Motor neuron (in vitro differentiated cells): Measurements from ENCODE around the gene CCDC17. TPM values are rescaled to one million over a fixed set of nuclear protein-coding genes. Genes with fewer than 3 reads are reported as not detected.
A peak's percentile ranks its signal among the peaks of the same experiment; 100 is the strongest.

Experiments used
- ATAC-seq, 8 experiments: fragments of 200-7000 bp; cut with Tn5 transposase; replicated peaks in 6 of 8; 2 replicates each; pipeline ENCODE4 v1.8.0; 2021; ENCODE audit warnings: mild to moderate bottlenecking in 8 of 8, moderate library complexity in 8 of 8
- H3K27ac ChIP-seq, 2 donors: fragments of 250-450 bp; sonication (Bioruptor Pico); 2 replicates each; pipeline ENCODE4 v1.9.0; 2021; ENCODE audit warnings: antibody characterized with exemption in 2 of 2, mild to moderate bottlenecking in 2 of 2, moderate library complexity in 1 of 2
- H3K4me1 ChIP-seq, 2 donors: fragments of 250-450 bp; sonication (Bioruptor Pico); replicated peaks in 1 of 2; 2 replicates each; pipeline ENCODE4 v1.6.1; 2021; ENCODE audit warnings: antibody characterized with exemption in 2 of 2, mild to moderate bottlenecking in 2 of 2, moderate library complexity in 1 of 2
- H3K4me3 ChIP-seq, 5 donors: fragments of 250-450 bp; sonication (Bioruptor Pico); 2 replicates each; pipeline ENCODE4 v1.9.0; 2021; ENCODE audit warnings: antibody characterized with exemption in 5 of 5, mild to moderate bottlenecking in 5 of 5, moderate library complexity in 4 of 5
- whole genome bisulfite sequencing, 10 experiments: fragments of 450-650 bp; shearing (Covaris generic); methylation state at CpG; one replicate each; pipeline ENCODE4 v1.0.0; 2022; 5-methylcytosine and 5-hydroxymethylcytosine counted together
- in situ Hi-C, 9 experiments: fragments of 400-800 bp; cut with MboI; loops; one replicate each; pipeline ENCODE4 v1.15.0; 2021; ENCODE audit warnings: low sequenced_read_pairs in 9 of 9, low pct_unique_long_range_greater_than_20kb in 2 of 9; ENCODE audit not compliant: unreplicated experiment in 9 of 9
- total RNA-seq, 8 experiments: library from RNA; unstranded; fragments of 300-600 nt; gene quantifications; 2 replicates each; pipeline versions ENCODE4 v1.2.3 to v1.2.4, GENCODE V29; 2022

Gene CCDC17
- total RNA-seq: 1 to 10 TPM in 5 of 8 experiments, under 1 TPM in 3; 0.15 to 4.8 (median 1.2) TPM

GRCh38 chr1:45623972-45624371 is at the start of gene CCDC17:
Gene CCDC17 (minus strand): TSS chr1:45624054. CDS start chr1:45623909, 145 bp downstream.
- 21 to 88% (median 50%) methylated on average over 1 to 4 of the region's 4 CpGs; no CpG with 5 or more reads in 4 of the 10 experiments for WGBS, 10 experiments
- in situ Hi-C loops: no loop called here
- Histone ChIP-seq H3K4me1 (no peaks in the 10 kb centered on the region), H3K4me3 (no peak within 1 kb of the TSS), H3K27ac (peak within 1 kb of the TSS in 1 of 2 donors; percentile 48)
- ATAC-seq: peak in 3 of 8 experiments; percentile 5 to 91 (median 85)

DNA sequence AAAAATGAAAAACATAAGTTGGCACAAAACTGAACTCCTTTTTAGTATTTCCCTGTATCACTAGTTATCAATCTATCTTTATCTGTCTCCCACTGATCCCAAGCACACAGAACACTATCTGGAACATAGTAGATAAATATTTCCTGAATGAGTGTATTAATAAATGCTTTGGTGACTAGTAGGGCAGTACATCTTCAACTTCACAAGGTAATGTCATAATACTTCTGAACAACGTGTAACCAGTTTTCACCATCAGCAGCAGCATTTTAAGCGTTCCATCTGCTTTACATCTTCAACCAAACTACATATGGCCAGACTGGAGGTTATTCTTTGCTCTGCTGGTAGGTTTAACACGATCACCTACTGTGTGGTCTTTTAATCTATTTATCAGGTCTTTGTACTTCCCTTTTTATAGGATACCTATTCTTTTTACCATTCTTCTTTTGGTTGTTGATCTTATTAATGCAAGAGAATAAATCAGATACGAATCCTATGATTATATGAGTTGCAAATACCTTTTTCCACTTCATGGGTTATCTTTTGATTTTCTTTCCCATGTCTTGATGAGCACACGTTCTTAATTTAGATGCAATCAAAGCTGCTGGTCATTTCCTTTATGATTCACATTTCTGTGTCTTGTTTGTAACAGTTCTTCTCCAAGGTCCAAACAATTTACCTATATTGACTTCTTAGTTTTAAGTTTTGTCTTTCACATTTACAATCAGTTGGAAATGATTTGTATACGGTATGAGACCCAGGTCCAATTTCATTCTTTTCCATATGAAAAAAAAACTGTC is 46.2 kb upstream of the CCDC17 start:
- no peak overlapping the region for H3K4me3 ChIP-seq
- in situ Hi-C loops: no loop called here
- ATAC-seq: no peak
- no peak overlapping the region for H3K27ac ChIP-seq
- WGBS, 10 experiments: 52 to 97% (median 89%) methylated on average over 5 to 6 of the region's 6 CpGs
- no peaks in the 10 kb centered on the region for H3K4me1 ChIP-seq

DNA sequence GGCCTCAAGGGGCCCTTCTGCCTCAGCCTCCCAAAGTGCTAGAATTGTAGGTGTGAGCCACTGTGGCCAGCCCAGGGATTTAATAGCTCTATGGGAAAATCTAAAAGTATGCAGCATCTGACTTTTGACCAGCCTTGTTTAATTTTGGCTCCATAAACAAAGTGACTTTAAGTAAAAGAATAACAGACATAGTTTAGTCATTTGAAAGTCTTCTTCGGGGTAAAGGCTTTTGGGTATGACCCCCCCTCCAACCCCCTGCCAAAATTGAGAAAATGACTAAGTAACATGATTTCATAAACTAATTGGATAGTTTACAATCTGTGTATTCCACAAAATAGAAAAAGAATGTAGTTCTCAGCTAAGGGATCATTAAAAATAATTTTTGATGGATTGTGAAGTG is 45.5 kb upstream of the CCDC17 start:
- WGBS, 10 experiments: 0 to 100% (median 100%) methylated on average over 1 of the region's 1 CpG; no CpG with 5 or more reads in 1 of the 10 experiments

DNA sequence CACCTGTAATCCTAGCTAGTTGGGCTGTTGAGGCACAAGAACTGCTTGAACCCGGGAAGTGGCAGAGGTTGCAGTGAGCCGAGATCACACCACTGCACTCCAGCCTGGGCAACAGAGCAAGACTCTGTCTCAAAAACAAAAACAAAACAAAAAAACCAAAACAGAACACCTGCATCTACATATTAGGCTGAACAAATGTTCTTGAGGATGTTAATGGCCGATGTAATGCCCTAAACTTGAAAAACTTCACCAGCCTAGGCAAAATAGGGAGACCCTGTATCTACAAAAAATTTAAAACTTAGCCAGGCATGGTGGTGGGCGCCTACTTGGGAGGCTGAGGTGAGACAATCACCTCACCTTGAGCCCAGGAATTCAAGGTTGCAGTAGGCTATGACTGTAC is 44.7 kb upstream of the CCDC17 start:
- Histone ChIP-seq H3K4me1 (no peaks in the 10 kb centered on the region), H3K4me3 (no peak overlapping the region), H3K27ac (no peak overlapping the region)
- in situ Hi-C loops: no loop called here
- WGBS, 10 experiments: 89 to 100% (median 96%) methylated on average over 1 to 4 of the region's 4 CpGs; no CpG with 5 or more reads in 3 of the 10 experiments
- no peak for ATAC-seq

More for the DNA sequence above, 45.5 kb upstream of the CCDC17 start:
- Histone ChIP-seq H3K27ac (no peak overlapping the region), H3K4me3 (no peak overlapping the region), H3K4me1 (no peaks in the 10 kb centered on the region)
- ATAC-seq: no peak
- in situ Hi-C loops: no loop called here

DNA sequence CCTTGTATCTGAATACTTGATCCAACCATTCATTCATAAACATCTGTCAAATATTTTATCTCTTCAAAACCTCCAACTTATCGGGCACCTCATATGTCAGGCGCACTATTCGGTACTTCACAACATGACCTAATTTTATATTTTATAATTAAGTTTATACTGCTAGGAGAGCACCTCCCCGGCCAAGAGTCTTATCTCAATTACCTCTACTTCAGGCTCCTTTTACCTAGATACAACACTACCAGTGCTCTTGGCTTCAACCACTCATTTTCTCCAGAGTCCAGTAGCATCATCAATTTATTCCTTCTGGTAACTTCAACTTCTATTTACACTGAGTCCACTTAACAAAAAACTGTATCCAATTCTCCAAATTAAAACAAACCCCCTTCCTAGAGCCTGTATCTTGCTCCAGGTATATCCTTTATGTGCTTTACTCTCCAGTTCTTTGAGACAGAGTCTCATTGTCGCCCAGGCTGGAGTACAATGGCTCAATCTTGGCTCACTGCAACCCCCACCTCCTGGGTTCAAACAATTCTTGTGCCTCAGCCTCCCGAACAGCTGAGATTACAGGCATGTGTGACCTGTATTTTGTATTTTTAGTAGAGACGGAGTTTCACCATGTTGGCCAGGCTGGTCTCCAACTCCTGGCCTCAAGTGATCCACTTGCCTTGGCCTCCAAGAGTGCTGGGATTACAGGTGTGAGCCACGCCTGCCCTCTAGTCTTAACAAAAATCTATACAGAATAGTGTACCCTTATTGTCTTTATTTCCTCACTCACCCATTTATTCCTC is 43.7 kb upstream of the CCDC17 start:
- H3K4me1 ChIP-seq: no peaks in the 10 kb centered on the region
- no peak overlapping the region for H3K27ac ChIP-seq
- ATAC-seq: no peak
- in situ Hi-C loops: no loop called here
- H3K4me3 ChIP-seq: no peak overlapping the region
- 17 to 99% (median 94%) methylated on average over 1 to 8 of the region's 8 CpGs for WGBS, 10 experiments

GRCh38 chr1:45666836-45667235 is 43.0 kb upstream of the CCDC17 start:
- no peak for ATAC-seq
- H3K27ac ChIP-seq: no peak overlapping the region
- WGBS, 10 experiments: 79 to 100% (median 96%) methylated on average over 1 to 2 of the region's 2 CpGs
- H3K4me1 ChIP-seq: no peaks in the 10 kb centered on the region
- in situ Hi-C loops: no loop called here
- H3K4me3 ChIP-seq: no peak overlapping the region

GRCh38 chr1:45660336-45660735 is 36.5 kb upstream of the CCDC17 start:
- ATAC-seq: no peak
- H3K27ac ChIP-seq: no peak overlapping the region
- 38 to 86% (median 86%) methylated on average over 1 of the region's 2 CpGs; no CpG with 5 or more reads in 5 of the 10 experiments for WGBS, 10 experiments

GRCh38 chr1:45659222-45659621 is 35.4 kb upstream of the CCDC17 start:
- Histone ChIP-seq H3K4me3 (no peak overlapping the region), H3K27ac (no peak overlapping the region), H3K4me1 (no peaks in the 10 kb centered on the region)
- ATAC-seq: no peak
- in situ Hi-C loops: no loop called here
- 89 to 100% (median 98%) methylated on average over 1 to 2 of the region's 2 CpGs; no CpG with 5 or more reads in 2 of the 10 experiments for WGBS, 10 experiments

More at GRCh38 chr1:45660336-45660735, 36.5 kb upstream of the CCDC17 start:
- Histone ChIP-seq H3K4me3 (no peak overlapping the region), H3K4me1 (no peaks in the 10 kb centered on the region)
- in situ Hi-C loops: no loop called here

GRCh38 chr1:45658171-45658570 is 34.3 kb upstream of the CCDC17 start:
- in situ Hi-C loops: no loop called here
- 17 to 100% (median 93%) methylated on average over 1 to 2 of the region's 2 CpGs for WGBS, 10 experiments
- ATAC-seq: no peak

DNA sequence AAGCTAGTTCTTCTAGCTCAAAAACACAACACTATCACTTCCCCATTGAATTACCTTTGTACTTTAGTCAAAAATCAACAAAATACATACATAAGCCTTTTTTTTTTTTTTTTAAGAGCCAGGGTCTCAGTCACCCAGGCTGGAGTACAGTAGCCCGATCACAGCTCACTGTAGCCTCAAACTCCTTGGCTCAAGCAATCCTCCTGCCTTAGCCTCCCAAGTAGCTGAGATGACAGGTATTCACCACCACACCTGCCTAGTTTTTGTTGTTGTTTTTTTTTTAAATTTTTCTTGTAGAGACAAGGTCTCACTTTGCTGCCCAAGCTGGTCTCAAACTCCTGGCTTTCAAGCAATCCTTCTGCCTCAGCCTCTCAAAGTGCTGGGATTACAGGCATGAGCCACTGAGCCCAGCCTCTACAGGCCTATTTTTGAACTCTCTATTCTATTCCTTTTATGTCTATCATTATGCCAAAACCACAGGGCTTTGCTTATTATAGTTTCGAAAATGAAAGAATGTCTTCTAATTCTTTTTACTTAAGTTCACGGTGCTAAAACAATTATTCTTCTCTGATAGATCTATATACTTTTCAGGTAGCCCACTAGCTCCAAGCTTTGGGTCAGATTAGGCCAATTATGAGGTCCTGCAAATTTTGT is 32.8 kb upstream of the CCDC17 start:
- 80 to 100% (median 96%) methylated on average over 1 to 3 of the region's 3 CpGs; no CpG with 5 or more reads in 1 of the 10 experiments for WGBS, 10 experiments
- no peak overlapping the region for H3K27ac ChIP-seq
- no peak overlapping the region for H3K4me3 ChIP-seq
- no peaks in the 10 kb centered on the region for H3K4me1 ChIP-seq
- no peak for ATAC-seq
- in situ Hi-C loops: no loop called here

More at GRCh38 chr1:45658171-45658570, 34.3 kb upstream of the CCDC17 start:
- Histone ChIP-seq H3K27ac (no peak overlapping the region), H3K4me1 (no peaks in the 10 kb centered on the region), H3K4me3 (no peak overlapping the region)

DNA sequence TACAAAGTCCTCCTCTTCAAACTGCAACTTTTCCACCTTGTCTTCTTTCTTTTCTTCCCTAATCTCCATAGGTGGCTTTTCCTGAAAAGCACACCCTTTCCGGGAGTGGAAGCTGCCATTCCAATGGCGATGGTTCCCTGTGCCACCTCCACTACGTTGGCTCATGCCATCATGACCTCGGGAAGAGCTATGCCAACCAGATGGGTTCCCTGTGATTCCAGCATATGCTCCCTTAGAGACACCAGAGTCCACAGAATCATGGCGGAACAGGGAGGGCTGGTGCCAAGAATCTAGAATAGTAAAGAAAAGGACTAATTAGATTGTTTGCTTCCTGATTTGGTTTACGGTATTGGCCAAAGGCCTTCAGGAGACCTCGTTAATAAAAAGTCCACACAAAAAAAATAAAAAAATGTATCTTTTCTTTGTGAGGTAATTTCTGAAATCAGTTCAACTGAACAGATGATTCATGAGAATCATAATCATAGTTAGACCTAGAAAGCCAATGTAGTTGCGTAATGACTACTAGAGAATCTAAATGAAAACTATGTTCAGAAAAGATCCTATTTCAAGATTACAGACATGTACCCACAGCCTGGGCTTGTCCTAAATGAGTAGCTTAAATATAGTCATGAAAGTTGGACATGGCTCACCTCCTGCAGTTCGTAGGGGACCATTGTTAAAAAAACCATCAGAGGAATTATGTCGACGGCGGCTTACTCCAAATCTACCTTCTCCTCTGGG is 30.9 kb upstream of the CCDC17 start:
- no peak for ATAC-seq
- no peak overlapping the region for H3K27ac ChIP-seq
- no peaks in the 10 kb centered on the region for H3K4me1 ChIP-seq
- in situ Hi-C loops: no loop called here
- H3K4me3 ChIP-seq: no peak overlapping the region
- 89 to 100% (median 97%) methylated on average over 5 to 12 of the region's 12 CpGs for WGBS, 10 experiments

GRCh38 chr1:45647248-45648021 is 23.6 kb upstream of the CCDC17 start:
- H3K4me3 ChIP-seq: no peak overlapping the region
- no peaks in the 10 kb centered on the region for H3K4me1 ChIP-seq
- 96 to 100% (median 99%) methylated on average over 3 to 9 of the region's 9 CpGs for WGBS, 10 experiments
- H3K27ac ChIP-seq: no peak overlapping the region
- in situ Hi-C loops: no loop called here
- ATAC-seq: no peak
